Nephron (organoid): ENCODE data around the gene LILRA5.

Source experiments
- H3K27ac Mint-ChIP-seq, 3 experiments: 2 replicates each; pipeline ENCODE4 v1.8.0; 2020; ENCODE audit warnings: mixed read lengths in 3 of 3, mild to moderate bottlenecking in 2 of 3, moderate library complexity in 1 of 3
- H3K27me3 Mint-ChIP-seq: 2 replicates; pipeline ENCODE4 v1.8.0; 2021; ENCODE audit warnings: low read depth, mild to moderate bottlenecking, moderate library complexity, mixed read lengths
- H3K36me3 Mint-ChIP-seq: 2 replicates; pipeline ENCODE4 v1.8.0; 2020; ENCODE audit warnings: low read depth, mixed read lengths
- H3K4me1 Mint-ChIP-seq: 2 replicates; pipeline ENCODE4 v1.8.0; 2020; ENCODE audit warnings: mixed read lengths
- H3K4me3 Mint-ChIP-seq, 3 experiments: 2 replicates each; pipeline ENCODE4 v1.8.0; 2020; ENCODE audit warnings: mild to moderate bottlenecking in 3 of 3, mixed read lengths in 3 of 3, moderate library complexity in 2 of 3
- H3K9me3 Mint-ChIP-seq: 2 replicates; pipeline ENCODE4 v1.8.0; 2020; ENCODE audit warnings: mixed read lengths
- CTCF ChIP-seq, 3 experiments: fragments of 200-600 bp; sonication (generic); IDR thresholded peaks; one replicate each; pipeline ENCODE4 v1.5.0; 2021; ENCODE audit warnings: antibody characterized with exemption in 3 of 3; ENCODE audit not compliant: unreplicated experiment in 3 of 3

The LILRA5 gene

GRCh38 chr19:54354761-54355160 lies 41.8 kb upstream of the LILRA5 start:
- H3K27ac Mint-ChIP-seq: no peak overlapping the region
- H3K4me3 Mint-ChIP-seq: no peak overlapping the region
- TF ChIP-seq CTCF (IDR thresholded peaks at IDR 0.05; ENCODE audit: unreplicated experiment in 3 of 3): no peak
- H3K27me3 Mint-ChIP-seq: peaks cover 12% of the 10 kb centered on the region
- no peaks in the 10 kb centered on the region for H3K9me3 Mint-ChIP-seq
- H3K36me3 Mint-ChIP-seq: no peaks in the 10 kb centered on the region
- no peaks in the 10 kb centered on the region for H3K4me1 Mint-ChIP-seq

- Mint-ChIP-seq H3K27ac (no peak overlapping the region), H3K36me3 (no peaks in the 10 kb centered on the region), H3K4me3 (no peak overlapping the region), H3K27me3 (peaks cover 22% of the 10 kb centered on the region), H3K4me1 (no peaks in the 10 kb centered on the region), H3K9me3 (peaks cover 3% of the 10 kb centered on the region)
- TF ChIP-seq CTCF (IDR thresholded peaks at IDR 0.05; ENCODE audit: unreplicated experiment in 3 of 3): no peak
Measured at GRCh38 chr19:54352546-54352945, 39.6 kb upstream of the LILRA5 start.

- TF ChIP-seq CTCF (IDR thresholded peaks at IDR 0.05; ENCODE audit: unreplicated experiment in 3 of 3): no peak
- Mint-ChIP-seq H3K36me3 (no peaks in the 10 kb centered on the region), H3K9me3 (peaks cover 3% of the 10 kb centered on the region), H3K4me1 (no peaks in the 10 kb centered on the region), H3K27ac (no peak overlapping the region), H3K27me3 (peaks cover 24% of the 10 kb centered on the region), H3K4me3 (no peak overlapping the region)
Measured at GRCh38 chr19:54352041-54352440, 39.1 kb upstream of the LILRA5 start.

GRCh38 chr19:54351474-54351873 lies 38.5 kb upstream of the LILRA5 start:
- Mint-ChIP-seq H3K4me3 (no peak overlapping the region), H3K9me3 (peaks cover 7% of the 10 kb centered on the region), H3K27me3 (peaks cover 28% of the 10 kb centered on the region), H3K4me1 (no peaks in the 10 kb centered on the region), H3K27ac (no peak overlapping the region), H3K36me3 (no peaks in the 10 kb centered on the region)
- TF ChIP-seq CTCF (IDR thresholded peaks at IDR 0.05; ENCODE audit: unreplicated experiment in 3 of 3): no peak

GRCh38 chr19:54345938-54346386 lies 33.0 kb upstream of the LILRA5 start:
- Mint-ChIP-seq H3K4me1 (no peaks in the 10 kb centered on the region), H3K4me3 (no peak overlapping the region), H3K9me3 (peaks cover 12% of the 10 kb centered on the region), H3K36me3 (no peaks in the 10 kb centered on the region), H3K27ac (no peak overlapping the region), H3K27me3 (peaks cover 29% of the 10 kb centered on the region)
- no peak for TF ChIP-seq CTCF (IDR thresholded peaks at IDR 0.05; ENCODE audit: unreplicated experiment in 3 of 3)

GRCh38 chr19:54343868-54344267 lies 30.9 kb upstream of the LILRA5 start:
- no peaks in the 10 kb centered on the region for H3K36me3 Mint-ChIP-seq
- no peak for TF ChIP-seq CTCF (IDR thresholded peaks at IDR 0.05; ENCODE audit: unreplicated experiment in 3 of 3)

More at GRCh38 chr19:54343868-54344267, 30.9 kb upstream of the LILRA5 start:
- Mint-ChIP-seq H3K27me3 (peaks cover 25% of the 10 kb centered on the region), H3K4me1 (no peaks in the 10 kb centered on the region), H3K27ac (no peak overlapping the region), H3K9me3 (peaks cover 11% of the 10 kb centered on the region), H3K4me3 (no peak overlapping the region)
